Measurements from ENCODE around the gene KIAA0408.
A peak's percentile ranks its signal among the peaks of the same experiment; 100 is the strongest.
"Not testable (repeated sequence)": the region's sequence is repeated elsewhere in the genome, so short reads cannot be mapped to it uniquely, and the experiment has no call there.

KIAA0408 gene

GRCh38 chr6:127463056-127463455 is 3.9 kb upstream of the KIAA0408 start:
- no peak for DNase-seq (ENCODE audit: low read depth)

DNA sequence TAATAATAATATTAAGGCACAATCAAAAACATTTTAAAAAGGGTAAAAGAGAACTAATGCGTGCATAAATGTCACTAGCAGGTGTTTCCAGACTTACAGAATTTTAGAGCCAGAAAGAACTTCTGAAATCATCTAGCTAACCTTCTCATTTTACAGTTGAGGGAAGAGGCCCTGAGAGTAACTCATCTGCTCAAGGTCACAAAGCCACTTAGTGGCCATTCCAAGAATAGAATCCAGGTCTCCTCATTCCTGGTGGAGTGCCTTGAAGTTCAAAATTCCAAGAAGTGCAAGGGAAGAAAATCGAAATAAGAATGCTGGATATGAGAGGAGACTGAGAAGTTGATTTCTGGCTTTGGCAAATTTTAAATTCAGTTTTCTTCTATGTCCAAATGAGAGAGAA is 3.2 kb upstream of the KIAA0408 start:
- DNase-seq (ENCODE audit: low read depth), result no peak

GRCh38 chr6:127460465-127460864 is 1.3 kb upstream of the KIAA0408 start:
- DNase-seq (ENCODE audit: low read depth), result no peak

DNA sequence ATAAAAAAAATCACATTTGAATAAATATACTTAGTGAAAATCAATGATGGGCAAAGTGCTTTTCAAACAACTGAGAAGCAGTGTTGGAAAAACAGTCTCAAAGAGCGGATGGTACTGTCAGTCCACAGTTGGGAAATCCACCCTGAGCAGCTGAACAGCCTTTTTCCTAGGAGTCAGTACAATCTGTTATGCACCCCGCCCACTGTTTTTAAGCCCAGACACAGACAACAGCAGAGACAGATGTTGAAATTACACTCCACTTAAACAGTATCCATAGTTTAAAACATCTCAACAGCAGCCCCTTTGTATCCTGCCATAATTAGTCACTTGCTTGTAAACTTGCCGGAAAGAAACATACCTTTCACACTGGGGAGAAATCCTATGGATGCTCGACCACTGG is 372 bp downstream of the KIAA0408 start:
- DNase-seq (ENCODE audit: low read depth), result no peak

- DNase-seq (ENCODE audit: low read depth), result no peak
Measured at GRCh38 chr6:127458222-127458621, 967 bp downstream of the KIAA0408 start.

DNA sequence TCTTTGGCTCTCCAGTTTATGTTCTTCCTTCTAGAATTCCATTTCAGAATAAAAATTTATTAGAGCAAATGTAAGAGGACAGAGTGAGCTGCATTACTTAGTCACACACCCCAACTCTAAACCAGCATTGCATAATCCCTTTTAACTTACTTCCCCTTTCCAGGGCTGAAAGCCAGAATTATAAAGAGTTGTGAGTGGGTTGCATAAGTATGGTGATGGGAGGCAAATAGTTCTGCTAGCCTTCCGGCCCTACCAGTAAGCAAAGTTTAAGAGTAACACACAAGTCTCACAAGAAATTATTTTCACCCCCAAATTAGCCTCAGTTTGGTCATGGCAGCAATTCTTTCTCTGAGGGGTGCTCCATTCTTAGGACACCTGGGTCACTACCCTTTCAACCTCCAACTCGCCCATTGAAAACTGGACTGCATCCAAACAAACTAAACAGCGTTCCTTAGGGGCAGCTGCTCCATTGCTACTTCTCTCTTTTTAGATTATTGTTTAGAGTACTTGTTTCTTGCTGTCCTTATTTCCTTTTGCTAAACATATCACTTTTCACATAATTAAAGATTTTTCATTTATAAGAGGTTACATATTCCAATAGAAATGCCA is 1.6 kb downstream of the KIAA0408 start:
- DNase-seq (ENCODE audit: low read depth), result no peak

DNA sequence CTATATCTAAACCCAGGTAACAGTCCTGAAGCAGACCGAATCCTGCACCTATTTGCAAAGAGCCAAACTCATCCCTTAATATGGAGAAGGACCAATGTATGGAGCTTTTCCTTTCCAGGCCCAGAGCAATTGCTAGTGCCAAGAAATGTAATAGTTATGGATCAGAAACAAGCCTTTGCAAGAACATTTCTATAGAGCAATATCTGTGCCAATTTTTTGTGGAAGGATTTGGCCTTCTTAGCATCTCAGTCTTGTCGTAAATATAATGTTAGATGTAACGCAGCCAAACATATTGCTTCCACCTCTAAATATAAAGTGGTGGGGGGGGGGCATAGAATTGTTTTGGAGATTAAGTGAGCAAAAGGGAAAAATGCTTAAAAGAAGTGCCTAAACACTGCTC is 2.7 kb downstream of the KIAA0408 start:
- DNase-seq (ENCODE audit: low read depth), result no peak

DNA sequence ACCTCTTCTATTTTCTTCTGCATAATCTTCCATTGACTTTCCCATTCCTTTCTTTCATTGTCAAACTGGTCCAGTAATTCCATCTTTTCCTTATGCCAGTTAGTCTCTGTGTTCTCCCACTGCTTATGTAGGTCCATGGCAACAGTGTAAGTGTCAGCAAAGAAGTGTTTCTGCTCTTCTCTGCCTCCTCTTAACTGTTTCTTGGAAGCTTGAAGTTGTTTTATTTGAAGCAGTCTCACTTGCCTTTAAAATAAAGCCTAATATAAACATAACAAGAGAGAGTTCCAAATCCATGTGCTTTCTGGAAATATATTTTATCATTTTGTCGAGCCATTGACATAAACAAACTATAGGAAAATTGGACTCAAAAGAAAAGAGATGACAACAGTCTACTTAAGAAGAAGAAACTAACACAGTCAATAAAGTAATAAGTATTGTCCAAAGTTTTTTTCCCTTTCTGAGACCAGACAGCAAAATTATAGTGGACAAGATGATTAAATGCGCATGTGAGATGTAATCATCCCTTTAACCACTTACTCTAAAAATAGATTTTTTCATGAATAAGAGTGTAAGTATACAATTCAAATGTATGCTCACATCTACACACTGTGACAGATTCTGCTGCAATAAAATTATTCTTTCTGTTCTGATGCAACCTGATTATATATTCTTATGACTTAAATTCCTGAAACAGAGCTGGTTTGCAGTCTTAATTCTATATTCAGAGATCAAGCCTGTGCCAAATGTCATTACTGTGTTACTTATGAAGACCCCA is 5.2 kb downstream of the KIAA0408 start:
- DNase-seq (ENCODE audit: low read depth), result no peak

- DNase-seq (ENCODE audit: low read depth), result no peak
Measured at GRCh38 chr6:127452803-127453202, 6.4 kb downstream of the KIAA0408 start.

DNA sequence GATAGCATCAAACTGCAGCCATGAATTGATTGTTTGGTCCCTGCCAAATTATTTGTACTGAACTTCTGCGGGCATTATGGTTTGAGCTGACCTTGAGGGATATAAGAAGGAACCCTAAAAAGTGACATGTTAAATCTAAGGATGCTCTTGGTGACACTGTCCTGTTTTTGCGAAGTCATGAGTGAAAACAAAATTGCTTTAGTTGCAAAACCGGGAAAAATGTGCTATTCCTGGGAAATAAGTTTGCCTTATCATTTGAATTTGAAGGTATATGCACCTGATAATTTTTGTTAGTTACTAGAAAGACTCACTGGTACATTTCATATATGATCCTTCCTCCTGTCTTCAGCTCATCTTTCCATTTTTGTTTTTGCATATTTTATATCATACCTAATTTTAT is 7.8 kb downstream of the KIAA0408 start:
- no peak for DNase-seq (ENCODE audit: low read depth)

DNA sequence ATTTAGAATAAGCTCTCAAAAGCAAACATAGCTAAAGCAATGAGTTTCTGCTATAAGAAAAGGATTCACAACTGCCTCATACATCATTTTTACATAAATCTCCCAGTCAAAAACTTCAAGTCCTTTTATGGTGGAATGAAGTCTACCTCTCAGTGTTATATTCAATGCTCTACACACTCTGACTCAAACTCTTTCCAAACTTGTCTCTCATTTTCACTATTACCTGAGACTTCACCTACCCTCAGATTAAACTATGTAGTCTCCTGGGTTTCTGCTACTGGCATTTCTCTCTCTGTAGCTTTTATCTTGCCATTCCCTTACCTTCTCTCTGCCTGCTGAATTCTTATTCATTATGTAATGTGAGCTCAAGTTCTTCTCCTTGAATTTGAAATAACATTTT is 11.4 kb downstream of the KIAA0408 start:
- no peak for DNase-seq (ENCODE audit: low read depth)

- no peak for DNase-seq (ENCODE audit: low read depth)
Measured at GRCh38 chr6:127446356-127446755, 12.8 kb downstream of the KIAA0408 start.

GRCh38 chr6:127441881-127442280 is 17.3 kb downstream of the KIAA0408 start:
- DNase-seq (ENCODE audit: low read depth), result no peak

GRCh38 chr6:127439718-127440117 is 19.5 kb downstream of the KIAA0408 start:
- no peak for DNase-seq (ENCODE audit: low read depth)

DNA sequence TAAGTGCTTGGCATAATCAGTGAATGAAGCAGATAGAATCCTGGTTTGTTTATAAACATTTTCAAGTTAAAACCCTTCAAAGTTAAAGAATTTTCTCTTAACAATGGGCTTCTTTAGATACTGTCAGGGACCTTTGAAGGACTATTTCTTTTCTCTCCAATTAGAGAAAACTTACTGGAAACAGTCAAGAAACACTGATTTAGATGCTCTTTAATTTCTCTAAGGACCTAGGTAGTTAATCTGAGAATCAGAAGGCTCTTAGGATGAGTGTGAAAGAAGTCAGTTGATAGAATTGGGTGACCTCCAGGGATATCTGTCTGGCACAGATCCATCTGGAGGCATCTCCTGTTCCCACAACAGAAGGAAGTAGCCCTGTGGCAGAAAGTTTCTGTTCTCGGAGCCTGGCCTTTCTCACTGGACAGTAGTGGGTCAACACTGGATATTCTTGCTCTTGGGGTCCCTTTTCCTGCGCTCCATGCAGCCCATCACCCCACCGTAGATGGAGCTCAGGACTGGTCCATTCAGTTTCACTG is 22.5 kb downstream of the KIAA0408 start:
- DNase-seq (ENCODE audit: low read depth), result no peak

DNA sequence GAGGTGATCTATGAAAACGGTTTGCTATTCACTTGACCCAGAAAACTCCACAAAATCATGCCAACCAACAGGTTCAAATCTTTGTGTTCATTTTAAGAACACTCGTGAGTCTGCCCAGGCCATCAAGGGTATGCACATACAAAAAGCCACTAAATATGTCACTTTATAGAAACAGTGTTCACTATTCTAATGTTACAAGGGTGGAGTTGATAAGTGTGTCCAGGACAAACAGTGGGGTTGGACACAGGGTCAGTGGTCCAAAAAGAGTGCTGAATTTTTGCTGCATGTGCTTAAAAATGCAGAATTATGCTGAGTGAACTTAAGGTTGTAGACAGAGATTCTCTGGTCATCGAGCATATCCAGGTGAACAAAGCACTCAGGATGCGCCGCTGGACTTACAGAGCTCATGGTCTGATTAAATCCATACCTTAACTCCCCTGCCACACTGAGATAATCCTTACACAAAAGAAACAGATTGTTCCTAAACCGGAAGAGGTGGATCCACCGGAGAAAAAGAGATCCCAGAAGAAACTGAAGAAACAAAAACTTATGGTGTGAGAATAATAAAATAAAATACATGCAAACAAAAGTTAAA is 23.5 kb downstream of the KIAA0408 start:
- no peak for DNase-seq (ENCODE audit: low read depth)

DNA sequence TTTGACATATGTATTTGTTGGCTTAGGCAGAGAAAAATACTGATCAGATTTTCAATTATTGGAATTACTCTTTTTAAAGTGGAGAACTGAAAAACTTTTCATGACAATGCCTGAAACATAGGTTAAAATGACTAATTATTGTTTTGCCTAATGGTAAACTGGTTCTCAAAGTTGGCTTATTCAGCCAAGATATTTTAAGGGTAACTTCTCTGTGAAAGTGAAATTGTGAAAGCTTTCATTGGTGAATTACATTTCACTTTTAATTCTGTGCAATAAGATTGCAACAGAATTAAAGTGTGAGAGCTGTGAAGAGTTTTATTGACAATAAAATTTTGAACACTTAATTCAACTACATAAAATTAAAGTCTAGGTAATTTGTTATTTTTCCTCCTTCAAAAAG is 24.5 kb downstream of the KIAA0408 start:
- no peak for DNase-seq (ENCODE audit: low read depth)

GRCh38 chr6:127428562-127428961 is 30.6 kb downstream of the KIAA0408 start:
- not testable (repeated sequence) for DNase-seq (ENCODE audit: low read depth)

DNA sequence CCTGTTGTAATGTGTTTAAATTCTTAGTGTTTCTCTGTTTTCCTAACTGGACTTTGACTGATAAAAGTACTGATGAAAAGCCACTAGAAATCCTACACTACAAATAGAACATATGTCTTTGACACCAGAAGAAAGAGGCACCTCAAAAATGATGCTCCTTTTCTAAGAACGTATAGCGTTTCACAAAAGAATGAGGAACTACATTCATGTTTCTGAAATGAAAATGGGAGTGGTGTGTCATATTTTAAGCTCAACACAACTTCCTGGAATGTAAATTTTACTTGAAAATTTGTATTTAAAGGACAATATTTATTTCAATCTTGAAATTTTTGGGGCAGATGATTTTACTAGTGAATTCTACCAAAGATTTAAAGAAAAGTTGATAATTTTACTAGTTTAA is 35.3 kb downstream of the KIAA0408 start:
- no peak for DNase-seq (ENCODE audit: low read depth)

GRCh38 chr6:127421164-127421563 is 38.0 kb downstream of the KIAA0408 start:
- not testable (repeated sequence) for DNase-seq (ENCODE audit: low read depth)

GRCh38 chr6:127420556-127420955 is 38.6 kb downstream of the KIAA0408 start:
- DNase-seq (ENCODE audit: low read depth), result peak; percentile 34

DNA sequence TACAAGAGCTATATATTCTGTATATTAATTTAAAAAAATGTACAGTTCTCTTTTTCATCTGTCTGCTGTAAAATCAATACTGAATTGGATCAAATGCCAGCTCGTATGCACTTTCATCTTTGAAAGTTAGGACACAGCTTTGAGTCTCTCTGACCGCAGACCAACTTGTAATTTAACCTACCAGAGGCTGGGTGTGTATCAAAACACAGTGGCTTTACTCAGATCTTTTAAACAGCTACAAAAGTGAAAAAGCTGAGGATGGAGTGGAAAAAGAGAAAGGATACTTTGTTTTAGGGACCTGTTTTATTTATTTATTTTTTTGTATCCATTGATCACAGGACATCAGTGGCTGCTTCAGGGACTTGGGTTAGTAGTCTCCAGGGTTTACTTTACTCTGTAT is 44.1 kb downstream of the KIAA0408 start:
- DNase-seq (ENCODE audit: low read depth), result no peak

GRCh38 chr6:127413123-127413522 is 46.1 kb downstream of the KIAA0408 start:
- not testable (repeated sequence) for DNase-seq (ENCODE audit: low read depth)
